NCI-H226 (cell line): Measurements from ENCODE around the gene TP53TG3D.
"Not testable (repeated sequence)": the region's sequence is repeated elsewhere in the genome, so short reads cannot be mapped to it uniquely, and the experiment has no call there.

Experiments
- DNase-seq: peaks from one replicate; pipeline ENCODE4 v3.0.0-alpha.2; 2015

The TP53TG3D gene, protein sequence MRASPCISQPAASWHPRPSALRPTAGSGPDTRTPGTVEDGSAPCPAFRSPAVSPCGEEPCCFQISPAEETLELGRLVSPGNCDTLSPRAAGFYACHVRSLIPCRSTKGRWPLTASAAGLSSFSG

DNA sequence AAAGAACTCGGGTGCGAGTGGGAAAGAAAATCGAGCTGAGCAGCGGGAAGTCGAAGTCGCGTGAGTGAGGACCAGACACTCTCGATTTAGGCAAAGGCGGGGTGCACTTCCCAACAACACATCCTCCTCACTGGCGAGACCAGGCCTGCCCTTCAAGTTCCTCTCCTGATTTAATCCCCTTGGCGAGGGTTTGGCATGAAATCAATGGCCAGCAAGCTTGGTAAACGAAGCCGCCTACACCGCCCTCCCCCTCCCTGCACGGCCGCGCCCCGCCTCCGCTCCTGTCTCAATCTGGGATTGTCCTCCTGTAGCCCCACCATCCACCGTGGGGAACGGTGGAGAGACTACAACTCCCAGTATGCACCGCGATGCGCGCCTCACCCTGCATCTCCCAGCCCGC lies at the start of gene TP53TG3D:
Gene TP53TG3D, plus strand, starts transcription at position 301 of the 400 bp plus-strand sequence. Its CDS starts 68 bp downstream, at position 369.
- not testable (repeated sequence) for DNase-seq

DNA sequence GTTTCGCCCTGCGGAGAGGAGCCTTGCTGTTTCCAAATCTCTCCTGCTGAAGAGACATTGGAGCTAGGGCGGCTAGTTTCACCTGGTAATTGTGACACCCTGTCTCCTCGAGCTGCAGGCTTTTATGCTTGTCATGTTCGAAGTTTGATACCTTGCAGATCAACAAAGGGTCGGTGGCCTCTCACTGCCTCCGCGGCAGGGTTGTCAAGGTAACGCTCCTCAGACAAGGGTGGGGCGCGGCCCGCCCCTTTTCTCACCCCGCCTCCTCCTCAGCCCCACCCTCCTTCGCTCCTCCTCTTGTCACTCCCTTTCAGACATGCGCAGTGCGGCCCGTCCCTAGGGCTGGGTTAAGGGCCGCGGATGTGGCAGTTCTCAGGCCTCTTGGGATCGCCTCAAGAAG lies 421 bp downstream of the TP53TG3D start:
- not testable (repeated sequence) for DNase-seq

DNA sequence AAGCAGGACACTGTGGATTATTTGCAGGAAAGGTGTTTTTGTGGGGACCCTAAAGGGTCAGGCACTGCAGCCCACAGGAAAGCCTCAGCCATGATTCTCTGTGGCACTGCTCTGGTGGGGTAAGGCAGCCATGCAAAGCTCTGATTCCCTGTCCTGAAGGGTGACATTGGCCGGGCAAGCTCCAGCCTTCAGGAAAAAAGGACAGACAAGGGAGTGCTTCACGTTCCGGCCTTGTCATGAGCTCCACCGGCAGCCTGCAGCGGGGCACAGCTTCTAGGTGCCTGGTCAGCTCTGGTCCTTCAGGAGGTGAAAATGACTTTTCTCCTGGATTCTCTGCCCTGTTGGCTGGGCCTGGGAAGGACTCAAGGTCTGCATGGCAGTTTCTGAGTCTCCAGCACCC lies 8.4 kb downstream of the TP53TG3D start:
- not testable (repeated sequence) for DNase-seq

DNA sequence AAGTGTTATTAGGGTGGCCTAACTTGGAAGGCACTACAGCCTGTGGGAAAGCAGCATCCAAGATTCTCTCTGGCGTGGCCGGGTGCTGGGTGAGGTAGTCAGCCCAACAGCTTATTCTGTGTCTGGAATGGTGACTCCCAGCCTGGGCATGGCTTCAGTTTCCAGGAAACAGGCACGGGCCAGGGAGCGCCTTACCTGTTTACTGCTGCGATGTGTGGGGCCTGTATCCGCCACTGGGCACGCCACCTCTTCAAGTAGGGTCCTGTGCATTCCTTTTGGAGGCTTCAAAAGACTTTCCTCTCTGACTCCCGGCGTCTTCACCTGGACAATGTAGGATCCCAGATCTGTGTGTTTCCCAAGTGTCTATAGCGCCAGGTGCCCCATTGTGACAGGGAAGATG lies 10.5 kb downstream of the TP53TG3D start:
- DNase-seq = not testable (repeated sequence)

DNA sequence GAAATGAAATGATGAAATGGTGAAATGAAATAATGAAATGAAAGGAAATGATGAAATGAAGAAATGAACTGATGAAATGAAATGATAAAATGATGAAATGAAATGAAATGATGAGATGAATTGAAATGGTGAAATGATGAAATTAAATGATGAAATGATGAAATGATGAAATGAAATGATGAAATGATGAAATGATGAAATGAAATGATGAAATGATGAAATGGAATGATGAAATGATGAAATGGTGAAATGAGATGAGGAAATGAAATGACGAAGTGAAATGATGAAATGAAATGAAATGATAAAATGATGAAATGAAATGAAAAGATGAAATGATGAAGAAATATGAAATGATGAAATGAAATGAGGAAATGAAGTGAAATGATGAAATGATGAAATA lies 28.8 kb downstream of the TP53TG3D start:
- not testable (repeated sequence) for DNase-seq

DNA sequence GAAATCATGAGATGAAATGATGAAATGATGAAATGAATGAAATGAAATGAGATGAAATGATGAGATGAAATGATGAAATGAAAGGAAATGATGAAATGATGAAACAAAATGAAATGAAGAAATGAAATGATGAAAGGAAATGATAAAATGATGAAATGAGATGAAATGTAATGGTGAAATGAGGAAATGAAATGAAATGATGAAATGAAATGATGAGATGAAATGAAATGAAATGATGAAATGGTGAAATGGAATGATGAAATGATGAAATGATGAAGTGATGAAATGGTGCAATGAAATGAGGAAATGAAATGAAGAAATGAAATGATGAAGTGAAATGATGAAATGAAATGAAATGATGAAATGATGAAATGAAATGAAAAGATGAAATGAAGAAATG lies 29.9 kb downstream of the TP53TG3D start:
- DNase-seq = not testable (repeated sequence)

DNA sequence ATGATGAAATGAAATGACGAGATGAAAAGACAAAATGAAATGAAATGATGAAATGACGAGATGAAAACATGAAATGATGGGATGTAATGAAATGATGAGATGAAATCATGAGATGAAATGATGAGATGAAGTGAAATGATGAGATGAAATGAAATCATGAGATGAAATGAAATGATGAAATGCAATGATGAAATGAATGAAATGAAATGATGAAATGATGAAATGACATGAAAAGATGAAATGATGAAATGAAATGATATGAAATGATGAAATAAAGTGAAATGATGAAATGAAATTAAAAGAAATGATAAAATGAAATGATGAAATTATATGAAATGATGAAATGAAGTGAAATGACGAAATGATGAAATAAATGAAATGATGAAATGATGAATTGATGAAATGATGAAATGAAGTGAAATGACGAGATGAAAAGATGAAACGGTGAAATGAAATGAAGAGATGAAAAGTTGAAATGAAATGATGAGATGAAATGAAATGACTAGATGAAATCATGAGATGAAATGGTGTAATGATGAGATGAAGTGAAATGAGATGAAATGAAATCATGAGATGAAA lies 30.9 kb downstream of the TP53TG3D start:
- DNase-seq = not testable (repeated sequence)

DNA sequence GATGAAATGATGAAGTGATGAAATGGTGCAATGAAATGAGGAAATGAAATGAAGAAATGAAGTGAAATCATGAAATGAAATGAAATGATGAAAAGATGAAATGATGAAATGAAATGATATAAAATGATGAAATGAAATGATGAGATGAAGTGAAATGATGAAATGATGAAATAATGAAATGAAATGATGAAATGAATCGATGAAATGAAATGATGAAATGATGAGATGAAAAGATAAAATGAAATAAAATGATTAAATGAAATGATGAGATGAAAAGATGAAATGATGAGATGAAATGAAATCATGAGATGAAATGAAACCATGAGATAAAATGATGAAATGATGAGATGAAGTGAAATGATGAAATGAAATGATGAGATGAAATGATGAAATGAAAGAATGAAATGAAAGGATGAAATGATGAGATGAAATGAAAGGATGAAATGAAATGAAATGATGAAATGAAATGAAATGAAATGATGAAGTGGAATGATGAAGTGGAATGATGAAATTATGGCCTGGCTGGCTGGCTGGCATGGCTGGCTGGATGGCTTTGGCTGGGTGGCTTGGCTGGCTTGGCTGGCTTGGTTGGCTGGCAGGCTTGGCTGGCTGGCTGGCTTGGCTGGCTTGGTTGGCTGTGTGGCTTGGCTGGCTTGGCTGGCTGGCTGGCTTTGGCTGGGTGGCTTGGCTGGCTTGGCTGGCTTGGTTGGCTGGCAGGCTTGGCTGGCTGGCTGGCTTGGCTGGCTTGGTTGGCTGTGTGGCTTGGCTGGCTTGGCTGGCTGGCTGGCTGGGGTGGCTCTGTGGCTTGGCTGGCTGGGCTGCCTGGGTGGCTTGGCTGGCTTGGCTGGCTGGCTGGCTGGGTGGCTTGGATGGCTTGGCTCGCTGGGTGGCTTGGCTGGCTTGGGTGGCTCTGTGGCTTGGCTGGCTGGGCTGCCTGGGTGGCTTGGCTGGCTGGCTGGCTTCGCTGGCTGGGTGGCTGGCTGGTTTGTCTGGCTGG lies 32.0 kb downstream of the TP53TG3D start:
- not testable (repeated sequence) for DNase-seq

DNA sequence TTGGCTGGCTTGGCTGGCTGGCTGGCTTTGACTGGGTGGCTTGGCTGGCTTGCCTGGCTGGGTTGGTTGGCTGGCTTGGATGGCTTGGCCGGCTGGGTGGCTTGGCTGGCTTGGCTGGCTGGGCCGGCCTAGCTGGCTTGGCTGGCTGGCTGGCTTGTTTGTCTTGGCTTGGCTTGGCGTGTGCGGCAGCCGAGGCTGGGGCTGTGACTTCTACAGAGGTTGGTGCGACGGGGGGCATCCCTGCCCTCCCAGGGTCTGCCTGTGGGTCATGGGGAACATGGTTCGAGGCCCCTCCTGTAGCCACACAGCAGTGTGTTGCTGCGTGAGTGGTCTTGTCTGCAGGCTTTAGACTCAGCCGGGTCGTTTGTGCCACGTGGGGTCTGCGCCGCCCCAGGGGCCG lies 33.1 kb downstream of the TP53TG3D start:
- not testable (repeated sequence) for DNase-seq

DNA sequence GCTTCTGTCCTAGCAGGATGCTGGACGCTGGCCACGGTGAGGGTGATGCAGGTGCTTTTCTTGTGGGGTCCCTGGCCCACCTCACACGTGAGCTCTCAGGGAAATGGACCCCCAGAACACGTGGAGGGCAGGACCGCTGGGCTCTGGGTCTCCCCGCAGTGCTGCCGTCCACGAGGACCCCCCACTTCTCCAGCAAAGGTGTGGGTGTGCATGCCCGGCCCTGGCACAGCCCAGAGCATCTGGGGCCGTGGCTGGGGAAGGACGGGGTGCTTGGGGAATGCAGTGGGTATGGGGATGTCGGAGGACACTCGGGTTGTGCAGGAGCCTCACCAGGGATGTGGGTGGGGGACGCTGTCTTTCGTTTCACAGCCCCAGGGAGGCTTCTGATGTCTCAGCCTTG lies 34.7 kb downstream of the TP53TG3D start:
- not testable (repeated sequence) for DNase-seq

DNA sequence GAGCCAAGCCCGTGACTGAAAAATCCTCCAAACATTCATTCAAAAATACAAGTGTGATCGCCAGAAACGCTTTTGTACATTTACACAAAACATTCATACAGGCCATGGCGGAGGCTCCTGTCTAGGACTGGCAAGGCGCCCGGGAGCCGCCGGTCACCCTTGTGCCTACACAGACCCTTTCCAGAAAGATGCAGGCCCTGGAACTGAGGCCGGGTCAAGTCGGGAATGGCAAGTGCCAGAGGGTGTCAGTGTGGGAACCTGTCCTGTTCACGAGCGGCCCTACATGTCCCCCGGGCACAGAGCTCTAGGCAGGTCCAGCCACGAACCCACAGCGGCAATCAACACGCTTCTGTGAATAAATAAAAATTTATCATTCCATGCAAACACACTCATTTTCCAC lies 36.1 kb downstream of the TP53TG3D start:
- DNase-seq = not testable (repeated sequence)

DNA sequence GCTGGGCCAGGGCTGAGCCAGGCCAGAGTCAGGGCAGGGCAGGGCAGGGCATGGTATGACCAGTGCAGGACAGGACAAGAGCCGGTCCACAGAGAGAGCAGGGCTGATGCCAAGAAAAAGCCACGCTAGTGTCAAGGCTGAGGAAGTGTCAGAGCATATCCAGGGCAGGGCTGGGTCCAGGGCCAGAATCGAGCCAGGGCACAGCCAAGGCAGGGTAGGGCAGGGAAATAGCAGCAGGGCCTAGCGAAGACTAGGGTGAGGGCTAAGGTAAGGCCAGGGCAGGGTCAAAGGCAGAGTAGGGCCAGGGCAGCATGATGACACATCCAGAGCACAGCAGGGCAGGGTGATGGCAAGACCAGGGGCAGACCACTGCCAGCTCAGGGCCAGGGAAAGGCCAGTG lies 49.7 kb downstream of the TP53TG3D start:
- not testable (repeated sequence) for DNase-seq
